Measurements from ENCODE around the gene SMG6. TPM values are rescaled to one million over a fixed set of nuclear protein-coding genes. Genes with fewer than 3 reads are reported as not detected.

SMG6 gene
- total and polyA plus RNA-seq, 2 of the 13 experiments (the other 11 are each of a cell fraction or from before 2014, with no cell fraction given): 4.6 to 14.6 TPM

- peak; percentile 79 for TF ChIP-seq USF2 (IDR thresholded peaks at IDR 0.05; ENCODE audit: low read depth, low read length)
- TF ChIP-seq USF2 (CRISPR knock-in tag; IDR thresholded peaks at IDR 0.05; ENCODE audit: borderline replicate concordance): peak; percentile 84; the same call in 1 of the 2 replicates
- TF ChIP-seq ZSCAN29 (CRISPR knock-in tag; conservative IDR thresholded peaks at IDR 0.05): no peak
- no peak for TF ChIP-seq RNF219 (CRISPR knock-in tag; IDR thresholded peaks at IDR 0.05)
- TF ChIP-seq YEATS2 (CRISPR knock-in tag; IDR thresholded peaks at IDR 0.05; ENCODE audit: borderline replicate concordance): peak; percentile 83; the same call in 1 of the 2 replicates
- TF ChIP-seq ZNF709 (CRISPR knock-in tag; IDR thresholded peaks at IDR 0.05): peak; percentile 18; the same call in 1 of the 2 replicates
- TF ChIP-seq SRSF9 (IDR thresholded peaks at IDR 0.05; ENCODE audit: borderline replicate concordance, insufficient read depth, low read depth, low read length, poor library complexity, severe bottlenecking): no peak
- TF ChIP-seq KDM1A (CRISPR knock-in tag; IDR thresholded peaks at IDR 0.05): no peak
- TF ChIP-seq SRF (IDR thresholded peaks at IDR 0.05; ENCODE audit: low read depth, low read length): peak; percentile 98
- TF ChIP-seq ZFP90 (CRISPR knock-in tag; IDR thresholded peaks at IDR 0.05; ENCODE audit: borderline replicate concordance): no peak; the same call in 1 of the 2 replicates
- TF ChIP-seq THRA (CRISPR knock-in tag; IDR thresholded peaks at IDR 0.05; ENCODE audit: borderline replicate concordance): peak; percentile 81
- no peak for TF ChIP-seq BRD4 (CRISPR knock-in tag; IDR thresholded peaks at IDR 0.05)
- TF ChIP-seq HOMEZ (CRISPR knock-in tag; IDR thresholded peaks at IDR 0.05; ENCODE audit: low read depth): 0 out of 2 replicates have a peak, but pooled peaks have one; percentile 12
- TF ChIP-seq XBP1 (CRISPR knock-in tag; IDR thresholded peaks at IDR 0.05): no peak
- no peak for TF ChIP-seq SMARCC2 (IDR thresholded peaks at IDR 0.05)
- peak; percentile 64 for TF ChIP-seq PHF21A (CRISPR knock-in tag; IDR thresholded peaks at IDR 0.05)
- no peak for TF ChIP-seq ZNF30 (CRISPR knock-in tag; IDR thresholded peaks at IDR 0.05)
- 0 out of 2 replicates have a peak, but pooled peaks have one; percentile 60 for TF ChIP-seq SNAPC5 (CRISPR knock-in tag; IDR thresholded peaks at IDR 0.05; ENCODE audit: borderline replicate concordance)
- TF ChIP-seq ZNF441 (CRISPR knock-in tag; IDR thresholded peaks at IDR 0.05; ENCODE audit: borderline replicate concordance): no peak
- TF ChIP-seq KDM2A (CRISPR knock-in tag; IDR thresholded peaks at IDR 0.05; ENCODE audit: borderline replicate concordance, low read depth): peak; percentile 97
- TF ChIP-seq GTF2F1 (IDR thresholded peaks at IDR 0.05; ENCODE audit: low read length): no peak
- no peak for TF ChIP-seq MZF1 (CRISPR knock-in tag; IDR thresholded peaks at IDR 0.05; ENCODE audit: borderline replicate concordance)
Observed at GRCh38 chr17:2029911-2030778, 273.4 kb downstream of the SMG6 start, which contains the start of gene DPH1 (continued).

Data from HepG2 (cell line).